ENCODE results near the gene C4orf36.

C4orf36 gene

DNA sequence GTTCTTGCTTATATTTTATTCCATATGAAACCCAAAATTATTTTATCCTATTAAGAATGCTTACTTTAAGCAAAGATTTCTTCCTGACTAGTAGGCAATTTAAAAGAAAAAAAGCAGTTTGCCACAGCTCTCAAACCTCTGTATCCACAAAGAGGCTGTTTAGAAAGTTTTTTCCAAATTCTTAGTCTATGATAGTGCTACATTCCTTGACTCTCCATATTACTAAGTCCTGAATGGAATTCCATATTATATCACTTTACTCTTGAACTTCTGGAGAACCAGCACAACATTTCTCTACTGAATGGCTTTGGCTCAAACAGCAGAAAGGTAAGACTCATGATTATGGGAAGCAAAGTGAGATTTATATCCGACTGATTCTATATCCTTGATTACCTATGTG lies 51.4 kb downstream of the C4orf36 start:
- no peaks in the 10 kb centered on the region for H3K27me3 ChIP-seq (ENCODE audit: control insufficient read depth in 5 of 5, insufficient read depth in 4 of 5, low read length in 5 of 5)
- H3K36me3 ChIP-seq (ENCODE audit: control insufficient read depth in 5 of 5, insufficient read depth in 5 of 5, low read length in 5 of 5) = no peaks in the 10 kb centered on the region
- H3K4me3 ChIP-seq (ENCODE audit: low read depth in 1 of 5, low read length in 5 of 5) = no peak overlapping the region
- no peak overlapping the region for H3K27ac ChIP-seq (ENCODE audit: low read depth, low read length)
- no peaks in the 10 kb centered on the region for H3K9me3 ChIP-seq (ENCODE audit: control insufficient read depth in 5 of 5, low read length in 5 of 5)
- no peak overlapping the region for H3K9ac ChIP-seq (ENCODE audit: low read length in 5 of 5)
- peaks cover 0 to 26% (median 4%) of the 10 kb centered on the region in 5 donors for H3K4me1 ChIP-seq (ENCODE audit: control insufficient read depth in 5 of 5, insufficient read depth in 5 of 5, low read length in 5 of 5)

DNA sequence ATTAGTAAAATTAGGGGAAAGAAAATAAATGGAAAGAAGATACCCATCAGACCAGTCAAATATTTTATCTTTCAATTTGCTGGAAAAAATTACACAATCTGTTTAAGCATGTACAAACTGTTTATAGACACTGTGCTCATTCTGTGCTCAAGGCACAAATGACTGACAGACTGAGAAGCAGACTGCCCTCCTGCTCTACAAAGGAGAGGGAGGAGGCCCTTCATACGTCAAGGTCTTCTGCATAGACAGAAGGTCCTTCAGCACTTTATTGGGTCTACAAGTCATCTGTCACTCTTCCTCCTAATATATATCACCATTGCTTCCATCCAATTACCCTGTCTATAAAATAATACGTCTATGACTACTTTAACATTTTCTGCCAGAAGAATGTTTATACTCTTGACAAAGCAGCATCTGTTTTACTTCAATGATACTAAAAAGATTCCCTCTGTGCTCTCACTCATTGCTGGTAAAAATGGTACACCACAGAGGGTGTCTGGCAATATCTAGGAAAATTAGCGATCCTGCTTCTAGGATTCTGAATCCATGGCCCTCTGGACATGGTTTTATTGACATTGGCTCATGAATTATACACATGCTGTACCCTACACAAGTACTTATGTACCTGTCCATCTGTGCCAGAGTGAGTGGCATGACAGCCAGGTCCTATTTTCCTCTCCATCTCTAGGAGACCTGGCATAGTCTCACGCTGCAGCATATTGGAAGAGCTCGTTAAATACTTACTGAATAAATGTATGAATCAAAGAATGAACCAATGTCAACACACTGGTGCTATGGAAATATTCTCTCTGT lies 54.3 kb downstream of the C4orf36 start:
- H3K4me1 ChIP-seq (ENCODE audit: control insufficient read depth in 5 of 5, insufficient read depth in 5 of 5, low read length in 5 of 5) = peaks cover 0 to 9% (median 3%) of the 10 kb centered on the region in 5 donors
- H3K36me3 ChIP-seq (ENCODE audit: control insufficient read depth in 5 of 5, insufficient read depth in 5 of 5, low read length in 5 of 5) = peaks cover 0 to 3% (median 0%) of the 10 kb centered on the region in 5 donors
- H3K27ac ChIP-seq (ENCODE audit: low read depth, low read length) = no peak overlapping the region
- H3K9ac ChIP-seq (ENCODE audit: low read length in 5 of 5) = no peak overlapping the region
- H3K27me3 ChIP-seq (ENCODE audit: control insufficient read depth in 5 of 5, insufficient read depth in 4 of 5, low read length in 5 of 5) = no peaks in the 10 kb centered on the region
- H3K4me3 ChIP-seq (ENCODE audit: low read depth in 1 of 5, low read length in 5 of 5) = no peak overlapping the region
- H3K9me3 ChIP-seq (ENCODE audit: control insufficient read depth in 5 of 5, low read length in 5 of 5) = no peaks in the 10 kb centered on the region

DNA sequence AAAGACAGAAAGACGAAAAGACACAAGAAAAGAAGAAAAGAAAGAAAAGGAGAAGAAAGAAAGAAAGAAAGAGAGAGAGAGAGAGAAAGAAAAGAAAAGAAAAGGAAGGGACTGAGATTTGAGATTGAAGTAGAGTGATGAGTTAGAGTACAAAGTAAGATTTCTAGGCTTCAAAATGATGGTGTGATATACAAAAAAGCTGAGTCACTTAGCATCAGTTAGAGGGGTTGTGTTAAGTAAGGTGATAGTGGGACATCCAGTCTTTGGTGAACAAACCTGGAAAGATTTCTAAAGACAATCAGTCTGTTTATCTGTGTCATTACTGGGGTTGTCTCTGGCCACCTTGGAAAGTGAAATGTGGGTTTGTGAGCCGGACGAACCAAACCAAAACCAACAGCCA lies 56.5 kb downstream of the C4orf36 start:
- Histone ChIP-seq H3K36me3 (ENCODE audit: control insufficient read depth in 5 of 5, insufficient read depth in 5 of 5, low read length in 5 of 5) (peaks cover 0 to 9% (median 0%) of the 10 kb centered on the region in 5 donors), H3K9ac (ENCODE audit: low read length in 5 of 5) (no peak overlapping the region), H3K9me3 (ENCODE audit: control insufficient read depth in 5 of 5, low read length in 5 of 5) (no peaks in the 10 kb centered on the region), H3K27me3 (ENCODE audit: control insufficient read depth in 5 of 5, insufficient read depth in 4 of 5, low read length in 5 of 5) (no peaks in the 10 kb centered on the region), H3K27ac (ENCODE audit: low read depth, low read length) (no peak overlapping the region), H3K4me3 (ENCODE audit: low read depth in 1 of 5, low read length in 5 of 5) (no peak overlapping the region), H3K4me1 (ENCODE audit: control insufficient read depth in 5 of 5, insufficient read depth in 5 of 5, low read length in 5 of 5) (peaks cover 0 to 10% (median 0%) of the 10 kb centered on the region in 5 donors)

DNA sequence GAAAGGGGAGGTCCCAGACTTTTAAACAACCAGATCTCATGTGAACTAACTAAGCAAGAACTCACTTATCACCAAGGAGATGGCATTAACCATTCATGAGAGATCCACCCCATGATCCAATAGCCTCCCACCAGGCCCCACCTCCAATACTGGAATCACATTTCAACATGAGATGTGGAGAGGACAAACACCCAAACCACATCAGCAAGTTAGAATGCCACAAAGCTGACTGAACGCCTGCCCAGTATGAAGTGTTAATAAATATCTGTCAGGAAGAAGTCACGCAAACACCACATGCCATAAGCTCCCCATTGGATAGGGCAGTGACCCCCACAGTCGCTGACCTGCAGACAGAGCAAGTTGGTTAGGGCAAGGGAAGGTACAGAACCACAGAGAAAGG lies 57.3 kb downstream of the C4orf36 start:
- H3K27me3 ChIP-seq (ENCODE audit: control insufficient read depth in 5 of 5, insufficient read depth in 4 of 5, low read length in 5 of 5) = no peaks in the 10 kb centered on the region
- peaks cover 0 to 10% (median 0%) of the 10 kb centered on the region in 5 donors for H3K4me1 ChIP-seq (ENCODE audit: control insufficient read depth in 5 of 5, insufficient read depth in 5 of 5, low read length in 5 of 5)
- no peak overlapping the region for H3K9ac ChIP-seq (ENCODE audit: low read length in 5 of 5)
- no peak overlapping the region for H3K4me3 ChIP-seq (ENCODE audit: low read depth in 1 of 5, low read length in 5 of 5)
- H3K36me3 ChIP-seq (ENCODE audit: control insufficient read depth in 5 of 5, insufficient read depth in 5 of 5, low read length in 5 of 5) = peaks cover 0 to 14% (median 2%) of the 10 kb centered on the region in 5 donors
- H3K27ac ChIP-seq (ENCODE audit: low read depth, low read length) = no peak overlapping the region
- no peaks in the 10 kb centered on the region for H3K9me3 ChIP-seq (ENCODE audit: control insufficient read depth in 5 of 5, low read length in 5 of 5)

DNA sequence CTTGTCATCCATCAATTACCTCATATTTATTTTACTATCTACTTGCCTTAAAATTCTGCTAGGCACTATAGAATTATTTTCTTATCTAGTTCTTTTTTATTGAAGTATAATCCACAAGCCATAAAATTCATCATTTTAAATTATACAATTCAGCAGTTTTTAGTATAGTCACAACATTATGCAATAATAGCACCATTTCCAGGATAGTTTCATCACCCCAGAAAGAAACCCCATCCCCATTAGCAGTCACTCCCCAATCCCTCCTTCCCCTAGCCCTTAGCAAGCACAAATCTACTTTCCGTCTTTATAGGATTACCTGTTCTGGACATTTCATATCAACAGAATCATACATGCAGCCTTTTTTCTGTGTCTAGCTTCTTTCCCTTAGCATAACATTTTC lies 58.6 kb downstream of the C4orf36 start:
- H3K9ac ChIP-seq (ENCODE audit: low read length in 5 of 5) = no peak overlapping the region
- no peaks in the 10 kb centered on the region for H3K27me3 ChIP-seq (ENCODE audit: control insufficient read depth in 5 of 5, insufficient read depth in 4 of 5, low read length in 5 of 5)
- no peak overlapping the region for H3K4me3 ChIP-seq (ENCODE audit: low read depth in 1 of 5, low read length in 5 of 5)
- H3K36me3 ChIP-seq (ENCODE audit: control insufficient read depth in 5 of 5, insufficient read depth in 5 of 5, low read length in 5 of 5) = peaks cover 0 to 14% (median 2%) of the 10 kb centered on the region in 5 donors
- H3K4me1 ChIP-seq (ENCODE audit: control insufficient read depth in 5 of 5, insufficient read depth in 5 of 5, low read length in 5 of 5) = peaks cover 0 to 10% (median 0%) of the 10 kb centered on the region in 5 donors
- no peaks in the 10 kb centered on the region for H3K9me3 ChIP-seq (ENCODE audit: control insufficient read depth in 5 of 5, low read length in 5 of 5)
- H3K27ac ChIP-seq (ENCODE audit: low read depth, low read length) = no peak overlapping the region

DNA sequence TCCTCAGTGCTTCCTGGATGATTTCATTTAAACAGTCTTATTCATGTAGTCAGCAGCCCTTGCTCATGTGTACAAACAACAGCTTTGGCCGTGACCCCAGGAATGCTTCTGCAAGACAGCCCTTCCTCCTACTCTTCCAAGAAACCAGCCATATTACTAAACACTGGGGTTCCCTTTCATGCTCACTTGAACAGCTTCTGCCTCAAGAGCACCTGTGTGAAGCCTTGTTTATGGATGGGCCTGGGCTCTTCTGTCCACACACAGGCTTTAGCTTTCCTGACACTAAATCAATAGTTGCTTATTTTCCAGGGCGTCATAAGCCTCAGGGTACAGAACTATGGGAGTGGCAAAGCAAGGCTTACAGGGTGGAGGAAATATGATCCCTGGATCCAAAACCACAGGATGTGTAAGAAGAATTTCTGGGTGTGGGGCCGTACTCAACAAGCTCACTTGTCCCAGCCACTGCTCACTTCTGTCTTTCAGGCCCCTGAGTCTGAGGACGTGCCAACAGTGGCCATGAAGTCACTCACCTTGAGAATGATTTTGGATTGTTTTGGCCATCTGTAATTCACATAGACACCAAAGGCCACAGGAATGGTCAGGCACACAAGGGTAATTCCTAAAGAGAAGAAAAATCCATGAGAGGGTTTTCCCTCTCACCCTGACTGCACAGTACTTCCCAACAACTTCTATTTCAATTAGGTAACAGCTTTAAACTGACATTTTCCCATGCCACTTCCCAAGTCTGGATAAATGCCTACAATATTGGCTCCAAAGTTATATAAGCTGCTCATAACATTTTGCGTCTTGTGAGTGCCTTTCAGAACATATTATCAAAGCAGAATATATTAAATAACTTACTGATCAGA lies 60.7 kb downstream of the C4orf36 start:
- H3K4me3 ChIP-seq (ENCODE audit: low read depth in 1 of 5, low read length in 5 of 5) = no peak overlapping the region
- peaks cover 0 to 23% (median 5%) of the 10 kb centered on the region in 5 donors for H3K36me3 ChIP-seq (ENCODE audit: control insufficient read depth in 5 of 5, insufficient read depth in 5 of 5, low read length in 5 of 5)
- no peaks in the 10 kb centered on the region for H3K9me3 ChIP-seq (ENCODE audit: control insufficient read depth in 5 of 5, low read length in 5 of 5)
- peaks cover 0 to 7% (median 0%) of the 10 kb centered on the region in 5 donors for H3K4me1 ChIP-seq (ENCODE audit: control insufficient read depth in 5 of 5, insufficient read depth in 5 of 5, low read length in 5 of 5)
- no peaks in the 10 kb centered on the region for H3K27me3 ChIP-seq (ENCODE audit: control insufficient read depth in 5 of 5, insufficient read depth in 4 of 5, low read length in 5 of 5)
- H3K9ac ChIP-seq (ENCODE audit: low read length in 5 of 5) = no peak overlapping the region
- H3K27ac ChIP-seq (ENCODE audit: low read depth, low read length) = no peak overlapping the region

Measured in subcutaneous abdominal adipose tissue (tissue), 5 donors.